GM18502 (cell line): ENCODE data around the gene USH1G.
"Not testable (repeated sequence)": the region's sequence is repeated elsewhere in the genome, so short reads cannot be mapped to it uniquely, and the experiment has no call there.

Experiments
- ATAC-seq: cut with Tn5 transposase; IDR thresholded peaks from one replicate; pipeline ENCODE4 v1.9.1; 2021; ENCODE audit warnings: mild to moderate bottlenecking; ENCODE audit not compliant: unreplicated experiment, poor library complexity

Gene USH1G

GRCh38 chr17:74877592-74878548, 45.2 kb downstream of the USH1G start:
- no peak for ATAC-seq

DNA sequence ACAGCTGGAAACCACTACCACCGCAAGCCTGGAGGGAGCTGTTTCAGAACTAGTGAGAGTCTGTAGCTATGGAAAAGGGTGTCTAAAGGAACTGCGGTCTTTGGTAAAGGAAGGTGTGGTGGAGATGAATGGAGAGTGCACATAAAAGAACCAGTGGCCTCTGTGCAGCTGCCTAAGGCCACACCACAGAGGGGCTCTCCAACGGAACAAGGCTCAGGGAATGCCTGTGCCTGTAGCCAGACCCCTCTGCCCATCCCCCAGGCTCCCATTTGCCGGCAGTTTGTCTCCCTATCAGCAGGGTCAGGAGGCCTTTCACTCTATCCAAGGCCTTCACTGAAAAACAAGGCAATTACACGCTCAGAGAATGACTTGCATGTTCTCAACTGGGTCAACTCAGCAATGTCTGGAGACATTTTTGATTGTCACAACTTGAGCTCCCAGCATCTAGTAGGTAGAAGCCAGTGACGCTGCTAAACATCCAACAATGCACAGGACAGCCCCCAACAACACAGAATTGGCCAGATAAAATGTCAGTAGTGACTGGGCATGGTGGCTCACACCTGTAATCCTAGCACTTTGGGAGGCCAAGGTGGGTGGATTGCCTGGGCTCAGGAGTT, 47.0 kb downstream of the USH1G start:
- ATAC-seq, result no peak

DNA sequence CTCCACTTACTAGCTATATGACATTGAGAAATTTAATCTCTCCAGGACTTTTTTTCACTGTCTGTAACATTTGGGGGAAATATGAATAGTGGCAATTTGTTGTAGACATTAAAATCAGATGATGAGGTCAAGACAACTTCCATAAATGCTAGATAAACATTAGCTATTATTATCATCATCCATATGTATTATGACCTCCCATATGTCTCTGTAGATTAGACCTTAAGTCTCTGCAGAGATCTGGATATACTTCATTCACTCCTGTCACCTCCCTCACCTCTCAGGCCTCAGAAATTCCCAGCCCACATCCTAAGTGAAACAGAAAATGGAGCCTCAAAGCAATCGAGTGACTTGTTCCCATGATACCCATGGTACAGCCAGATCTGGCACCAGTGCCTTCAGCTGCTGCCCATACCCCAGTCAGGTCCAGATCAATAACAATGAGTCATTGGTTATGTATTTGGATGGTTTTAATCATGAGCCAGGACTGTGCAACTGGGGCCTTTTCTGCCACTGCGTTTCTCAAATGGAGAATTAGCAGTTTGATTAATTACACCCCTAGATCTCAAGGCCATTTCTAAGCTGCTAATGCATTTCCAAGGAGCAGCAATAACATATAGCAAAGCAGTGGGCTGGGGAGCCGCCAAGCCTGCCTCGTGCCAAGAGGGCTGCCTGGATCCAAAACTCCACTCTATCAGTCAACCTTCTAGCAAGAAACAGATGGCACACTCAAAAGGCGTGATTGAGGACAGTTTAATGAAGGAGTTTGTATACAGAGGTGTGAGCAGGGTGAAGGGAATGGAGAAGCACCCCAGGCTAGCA, 47.7 kb downstream of the USH1G start:
- no peak for ATAC-seq

DNA sequence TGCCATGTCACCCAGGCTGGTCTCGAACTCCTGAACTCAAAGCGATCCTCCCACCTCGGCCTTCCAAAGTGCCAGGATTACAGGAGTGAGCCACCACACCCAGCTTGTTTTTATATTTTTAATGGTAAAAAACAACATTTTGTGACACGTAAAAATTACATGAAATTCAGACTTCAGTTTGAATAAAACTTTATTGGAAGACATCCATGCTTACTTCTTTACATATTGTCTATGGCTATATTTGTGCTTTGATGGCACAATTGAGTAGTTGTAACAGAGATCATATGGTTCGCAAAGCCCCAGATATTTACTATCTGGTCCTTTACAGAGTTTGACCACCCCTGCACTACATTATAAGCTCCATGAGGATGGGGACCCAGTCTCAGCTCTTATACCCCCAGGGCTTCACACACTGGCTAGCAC, 48.4 kb downstream of the USH1G start:
- no peak for ATAC-seq

- ATAC-seq, result no peak
These were observed 49.0 kb downstream of the USH1G start for GRCh38 chr17:74873874-74874614.

DNA sequence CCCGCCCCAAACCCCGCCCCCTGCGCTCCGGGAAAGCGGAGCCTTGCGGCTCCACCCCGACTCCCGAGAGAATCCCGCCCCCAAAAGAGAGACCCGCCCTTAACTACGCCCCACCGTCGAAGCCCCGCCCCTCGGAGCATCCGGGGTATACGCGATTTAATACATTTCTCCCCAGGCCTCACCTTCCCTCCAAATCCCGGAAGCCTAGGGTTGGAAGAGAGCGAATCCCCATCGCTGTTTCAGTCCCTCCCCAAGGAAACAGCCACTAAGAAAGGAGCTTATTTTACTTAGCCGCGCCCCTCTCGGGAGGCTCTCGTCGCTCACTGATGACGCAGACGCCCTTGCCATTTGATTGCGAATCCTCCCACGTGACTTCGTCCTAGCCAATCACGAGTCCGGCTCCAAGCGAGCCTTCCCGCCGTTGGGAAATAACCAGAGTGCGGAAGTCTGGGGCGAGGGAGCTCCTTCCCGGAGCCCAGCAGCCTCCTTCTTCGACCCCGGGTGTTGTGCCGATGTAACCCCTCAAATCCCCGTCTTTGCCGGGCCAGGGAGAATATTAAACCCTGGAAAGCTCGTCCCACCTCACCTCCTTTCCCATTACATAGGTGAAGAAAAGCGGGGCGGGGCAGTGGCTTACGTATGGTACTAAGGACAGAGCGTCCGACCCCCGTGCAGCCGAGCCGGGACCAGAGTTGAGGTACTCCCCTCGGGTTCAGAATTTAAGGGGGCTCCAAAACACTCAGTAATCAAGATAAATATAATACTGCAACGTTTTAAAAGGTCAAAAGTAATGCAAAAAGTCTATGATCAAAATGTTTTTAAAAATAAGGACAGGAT, 49.8 kb downstream of the USH1G start:
- ATAC-seq, result peak; percentile 91

- ATAC-seq, result no peak
These were observed 50.6 kb downstream of the USH1G start, which contains the start of gene FDXR for GRCh38 chr17:74872313-74873036. Gene FDXR, minus strand, starts transcription at chr17:74872994. Its CDS starts 50 bp downstream, at chr17:74872944.

GRCh38 chr17:74871356-74872076, 51.5 kb downstream of the USH1G start:
- ATAC-seq, result no peak

DNA sequence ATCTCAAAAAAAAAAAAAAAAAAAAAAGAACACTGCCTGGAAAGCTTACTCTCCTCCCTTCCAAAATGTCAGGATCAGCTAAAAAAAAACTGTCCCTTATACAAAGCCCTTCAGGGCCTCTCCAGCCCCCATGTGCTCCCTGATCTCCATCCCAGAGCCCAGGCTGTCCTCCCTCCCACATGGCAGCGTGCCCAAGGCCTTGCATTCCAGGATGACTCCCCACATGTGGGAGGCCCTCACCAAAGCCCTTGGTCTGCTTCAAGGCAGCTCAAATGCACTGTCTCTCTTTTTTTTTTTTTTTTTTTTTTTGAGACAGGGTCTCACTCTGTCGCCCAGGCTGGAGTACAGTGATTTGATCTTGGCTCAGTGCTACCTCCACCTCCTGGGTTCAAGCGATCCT, 52.5 kb downstream of the USH1G start:
- no peak for ATAC-seq

DNA sequence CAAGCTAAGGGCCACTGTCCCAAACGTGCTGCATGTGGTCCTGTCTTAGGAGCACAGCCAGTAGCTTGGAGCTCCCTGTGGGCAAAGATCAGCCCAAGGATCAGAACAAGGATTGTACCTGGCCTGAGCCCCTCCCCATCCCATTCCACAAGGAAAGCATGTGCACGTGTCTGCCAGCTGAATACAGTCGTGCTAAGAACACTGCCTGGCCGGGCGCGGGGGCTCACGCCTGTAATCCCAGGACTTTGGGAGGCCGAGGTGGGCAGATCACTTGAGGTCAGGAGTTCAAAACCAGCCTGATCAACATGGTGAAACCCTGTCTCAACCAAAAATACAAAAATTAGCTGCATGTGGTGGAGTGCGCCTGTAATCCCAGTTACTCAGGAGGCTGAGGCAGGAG, 53.0 kb downstream of the USH1G start:
- not testable (repeated sequence) for ATAC-seq

DNA sequence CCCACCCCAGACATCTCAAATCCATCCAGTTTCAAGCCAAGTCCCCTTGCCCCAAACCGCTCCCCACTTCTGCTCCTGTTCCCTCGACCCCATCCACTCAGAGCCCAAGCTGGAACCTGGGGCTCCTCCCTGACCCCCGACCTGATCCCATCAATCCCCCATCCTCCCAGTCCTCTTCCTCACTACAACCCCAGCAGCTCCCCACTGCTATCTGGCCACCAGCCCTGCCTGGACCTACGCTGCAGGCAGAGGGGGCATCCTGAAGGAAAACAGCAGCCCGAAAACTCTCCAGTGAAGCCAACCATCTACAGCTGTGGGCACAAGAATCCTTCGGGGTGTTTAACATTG, 54.2 kb downstream of the USH1G start:
- no peak for ATAC-seq

- no peak for ATAC-seq
These were observed 54.7 kb downstream of the USH1G start for GRCh38 chr17:74868251-74868907.

GRCh38 chr17:74866198-74866835, 56.7 kb downstream of the USH1G start:
- no peak for ATAC-seq
